CD4-positive, alpha-beta T cell (primary cell): ENCODE results near the gene SMOC1. TPM values are rescaled to one million over a fixed set of nuclear protein-coding genes. Genes with fewer than 3 reads are reported as not detected.

Experiments used
- ATAC-seq: fragments of 200-7000 bp; cut with Tn5 transposase; one replicate; pipeline ENCODE4 v1.10.0; 2022; ENCODE audit warnings: mild to moderate bottlenecking; ENCODE audit not compliant: poor library complexity
- CTCF ChIA-PET: fragments of 350-600 bp; sonication (Branson Sonifier 250); formaldehyde crosslinking; loops from one replicate; lab custom pipeline; 2021; ENCODE audit warnings: antibody characterized with exemption, inconsistent platforms; lab: Charles Lee
- POLR2A ChIA-PET: fragments of 350-600 bp; sonication (Branson Sonifier 250); formaldehyde crosslinking; loops from one replicate; lab custom pipeline; 2021; ENCODE audit warnings: antibody characterized with exemption, inconsistent platforms; lab: Charles Lee
- DNase-seq, 14 experiments: peaks; one replicate each; pipeline ENCODE4 v3.0.0-alpha.2; 2013 to 2020; ENCODE audit warnings: mixed read lengths in 2 of 14
- H3K27ac ChIP-seq, 2 donors: one replicate each; pipeline versions ENCODE4 v1.5.1 to v1.7.0; 2013; ENCODE audit warnings: low read length in 2 of 2, low read depth in 1 of 2, mild to moderate bottlenecking in 1 of 2
- H3K27me3 ChIP-seq, 2 experiments: 1 replicate in 1 of 2; 2 replicates in 1 of 2; pipeline versions ENCODE4 v1.6.1 to v1.7.0; 2013; ENCODE audit warnings: low read length in 2 of 2, control low read depth in 1 of 2, mild to moderate bottlenecking in 1 of 2, moderate library complexity in 1 of 2; ENCODE audit not compliant: insufficient read depth in 2 of 2, control insufficient read depth in 1 of 2
- H3K36me3 ChIP-seq: one replicate; pipeline ENCODE4 v1.6.1; 2013; ENCODE audit warnings: low read length, control low read depth; ENCODE audit not compliant: insufficient read depth
- H3K4me1 ChIP-seq: one replicate; pipeline ENCODE4 v1.6.1; 2013; ENCODE audit warnings: low read length, control low read depth; ENCODE audit not compliant: insufficient read depth
- H3K4me3 ChIP-seq: one replicate; pipeline ENCODE4 v1.5.1; 2013; ENCODE audit warnings: mild to moderate bottlenecking, low read length, moderate library complexity
- H3K9me3 ChIP-seq, 2 experiments: 1 replicate in 1 of 2; 2 replicates in 1 of 2; pipeline versions ENCODE4 v1.6.1 to v1.7.0; 2013; ENCODE audit warnings: low read length in 2 of 2, mild to moderate bottlenecking in 2 of 2, control low read depth in 1 of 2, moderate library complexity in 1 of 2; ENCODE audit not compliant: control insufficient read depth in 1 of 2, insufficient read depth in 1 of 2
- H3K27ac Mint-ChIP-seq: one replicate; pipeline ENCODE4 v1.8.0; 2020; ENCODE audit warnings: mixed read lengths
- H3K27me3 Mint-ChIP-seq: one replicate; pipeline ENCODE4 v1.8.0; 2021; ENCODE audit warnings: mixed read lengths
- H3K36me3 Mint-ChIP-seq: one replicate; pipeline ENCODE4 v1.8.0; 2021; ENCODE audit warnings: low read depth, mixed read lengths
- H3K4me1 Mint-ChIP-seq: one replicate; pipeline ENCODE4 v1.8.0; 2021; ENCODE audit warnings: low read depth, mixed read lengths
- H3K4me3 Mint-ChIP-seq: one replicate; pipeline ENCODE4 v1.8.0; 2020; ENCODE audit warnings: mild to moderate bottlenecking, mixed read lengths
- H3K9me3 Mint-ChIP-seq: one replicate; pipeline ENCODE4 v1.8.0; 2020; ENCODE audit warnings: mixed read lengths
- intact Hi-C, 2 experiments: fragments of 100-400 bp; cut with DNase I in 1 of 2; cut with micrococcal nuclease in 1 of 2; formaldehyde crosslinking; loops; one replicate each; pipeline versions ENCODE4 v1.15.1 to v1.9.0; 2023 to 2025; cut with DNase I, micrococcal nuclease
- total RNA-seq, 174 experiments: library from RNA in 2 of 174; stranded (reverse) in 2 of 174; gene quantifications; one replicate each; pipeline ENCODE4 v1.2.3 and lab custom pipeline; 2021 to 2026
- TF ChIP-seq, protein P1 (sequence below): fragments of 200-600 bp; IDR thresholded peaks from one replicate; pipeline ENCODE4 v1.8.0; 2022; ENCODE audit warnings: antibody characterized with exemption, mild to moderate bottlenecking

SMOC1 gene
- total RNA-seq, 2 experiments from 2014 or later, result not detected

DNA sequence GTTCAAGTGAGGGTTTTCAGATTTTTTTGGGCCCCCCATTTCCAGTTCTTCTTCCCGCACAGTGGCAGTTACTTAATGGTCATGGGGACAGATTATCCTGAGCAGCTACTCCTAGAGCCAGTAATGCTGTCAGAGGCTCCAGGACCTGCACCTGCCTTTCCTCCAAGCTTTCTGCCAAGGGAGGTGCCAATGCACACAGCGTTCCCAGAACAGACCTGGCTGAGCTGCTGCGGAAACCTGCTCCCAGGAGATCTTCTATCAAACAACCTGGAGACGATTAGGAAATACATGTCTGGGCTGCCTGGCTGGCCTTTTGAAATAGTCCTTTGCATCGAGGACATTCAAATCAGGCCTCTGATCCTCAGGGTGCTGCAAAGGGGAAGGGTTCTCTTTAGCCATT, 188.6 kb downstream of the SMOC1 start:
- no peak for DNase-seq
- Mint-ChIP-seq H3K4me3 (no peak overlapping the region), H3K4me1 (no peaks in the 10 kb centered on the region), H3K36me3 (no peaks in the 10 kb centered on the region), H3K9me3 (no peaks in the 10 kb centered on the region), H3K27ac (no peak overlapping the region), H3K27me3 (peaks cover 33% of the 10 kb centered on the region)
- H3K4me1 ChIP-seq, result no peaks in the 10 kb centered on the region
- no peaks in the 10 kb centered on the region for H3K9me3 ChIP-seq
- intact Hi-C loops, result no loop called here
- ChIA-PET CTCF (no interaction called here), POLR2A (no interaction called here)
- H3K27ac ChIP-seq, result no peak overlapping the region
- H3K27me3 ChIP-seq, result peaks cover 3 to 10% of the 10 kb centered on the region in 2 experiments
- TF ChIP-seq, protein P1, sequence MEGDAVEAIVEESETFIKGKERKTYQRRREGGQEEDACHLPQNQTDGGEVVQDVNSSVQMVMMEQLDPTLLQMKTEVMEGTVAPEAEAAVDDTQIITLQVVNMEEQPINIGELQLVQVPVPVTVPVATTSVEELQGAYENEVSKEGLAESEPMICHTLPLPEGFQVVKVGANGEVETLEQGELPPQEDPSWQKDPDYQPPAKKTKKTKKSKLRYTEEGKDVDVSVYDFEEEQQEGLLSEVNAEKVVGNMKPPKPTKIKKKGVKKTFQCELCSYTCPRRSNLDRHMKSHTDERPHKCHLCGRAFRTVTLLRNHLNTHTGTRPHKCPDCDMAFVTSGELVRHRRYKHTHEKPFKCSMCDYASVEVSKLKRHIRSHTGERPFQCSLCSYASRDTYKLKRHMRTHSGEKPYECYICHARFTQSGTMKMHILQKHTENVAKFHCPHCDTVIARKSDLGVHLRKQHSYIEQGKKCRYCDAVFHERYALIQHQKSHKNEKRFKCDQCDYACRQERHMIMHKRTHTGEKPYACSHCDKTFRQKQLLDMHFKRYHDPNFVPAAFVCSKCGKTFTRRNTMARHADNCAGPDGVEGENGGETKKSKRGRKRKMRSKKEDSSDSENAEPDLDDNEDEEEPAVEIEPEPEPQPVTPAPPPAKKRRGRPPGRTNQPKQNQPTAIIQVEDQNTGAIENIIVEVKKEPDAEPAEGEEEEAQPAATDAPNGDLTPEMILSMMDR, result no peak
- H3K4me3 ChIP-seq, result no peak overlapping the region
- no peak for ATAC-seq
- H3K36me3 ChIP-seq, result no peaks in the 10 kb centered on the region

DNA sequence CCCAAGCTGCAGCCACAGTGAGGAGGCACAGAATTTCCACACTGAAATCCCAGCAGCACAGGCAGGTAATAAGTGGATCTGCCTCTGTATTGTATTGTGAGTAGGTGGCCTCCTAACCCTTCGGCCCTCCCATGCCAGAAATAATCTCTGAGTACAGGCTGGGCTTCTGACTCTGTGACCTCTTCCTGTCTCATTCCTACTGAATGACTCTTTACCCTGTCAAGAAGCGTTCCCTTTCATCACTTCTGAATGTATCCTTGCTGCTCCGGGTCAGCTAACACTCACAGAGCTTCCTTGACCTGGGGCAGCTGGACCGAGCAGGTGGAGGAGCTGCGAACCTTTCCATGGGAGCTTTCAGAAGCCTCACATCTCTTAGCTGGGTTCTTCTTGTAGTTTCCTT, 190.0 kb downstream of the SMOC1 start:
- Mint-ChIP-seq H3K4me1 (no peaks in the 10 kb centered on the region), H3K36me3 (no peaks in the 10 kb centered on the region), H3K4me3 (no peak overlapping the region), H3K27me3 (peaks cover 21% of the 10 kb centered on the region), H3K9me3 (no peaks in the 10 kb centered on the region), H3K27ac (no peak overlapping the region)
- no peak overlapping the region for H3K27ac ChIP-seq
- POLR2A ChIA-PET, result no interaction called here
- no peaks in the 10 kb centered on the region for H3K4me1 ChIP-seq
- no peaks in the 10 kb centered on the region for H3K9me3 ChIP-seq
- TF ChIP-seq, protein P1, result no peak
- intact Hi-C loops, result no loop called here
- peaks cover 3 to 12% of the 10 kb centered on the region in 2 experiments for H3K27me3 ChIP-seq
- no peaks in the 10 kb centered on the region for H3K36me3 ChIP-seq
- ATAC-seq (no peak), DNase-seq (no peak)
- CTCF ChIA-PET, result no interaction called here
- no peak overlapping the region for H3K4me3 ChIP-seq

- H3K4me3 ChIP-seq, result no peak overlapping the region
- ATAC-seq (no peak), DNase-seq (peak in 8 of 14 experiments; percentile 5 to 54 (median 18))
- Mint-ChIP-seq H3K36me3 (no peaks in the 10 kb centered on the region), H3K27me3 (peaks cover 34% of the 10 kb centered on the region), H3K4me1 (no peaks in the 10 kb centered on the region), H3K9me3 (no peaks in the 10 kb centered on the region), H3K27ac (no peak overlapping the region), H3K4me3 (no peak overlapping the region)
- POLR2A ChIA-PET, result no interaction called here
- CTCF ChIA-PET, result no interaction called here
- H3K9me3 ChIP-seq, result no peaks in the 10 kb centered on the region
- no peaks in the 10 kb centered on the region for H3K36me3 ChIP-seq
- H3K27me3 ChIP-seq, result peaks cover 0 to 6% of the 10 kb centered on the region in 2 experiments
- intact Hi-C loops, result loop anchor here in 1 of 2 experiments (2.0 kb wide), 1 partner anchor 255 kb away; no protein-coding TSS in a partner anchor
- TF ChIP-seq, protein P1, result peak; percentile 44
- H3K4me1 ChIP-seq, result no peaks in the 10 kb centered on the region
- H3K27ac ChIP-seq, result no peak overlapping the region
Measured at GRCh38 chr14:70073924-70074566, 194.8 kb downstream of the SMOC1 start.
